Panc1 (cell line): ENCODE data around the gene VEZT. TPM values are rescaled to one million over a fixed set of nuclear protein-coding genes. Genes with fewer than 3 reads are reported as not detected.

Experiments
- ATAC-seq: fragments of 200-7000 bp; cut with Tn5 transposase; 2 replicates; pipeline ENCODE4 v1.9.1; 2020; ENCODE audit warnings: mild to moderate bottlenecking, moderate library complexity
- BruUV-seq: library from RNA; stranded (reverse); fragments of 400-500 nt; replicated peaks from 2 replicates; lab custom pipeline; 2021; lab: Mats Ljungman, UMichigan
- CTCF ChIA-PET: fragments of 300-600 bp; sonication (Branson Sonifier 250); formaldehyde crosslinking; loops from one replicate; lab custom pipeline; 2022; ENCODE audit warnings: antibody characterized with exemption; lab: Charles Lee
- POLR2A ChIA-PET: fragments of 300-600 bp; sonication (Branson Sonifier 250); formaldehyde crosslinking; loops from one replicate; lab custom pipeline; 2022; ENCODE audit warnings: antibody characterized with exemption; lab: Charles Lee
- DNase-seq: peaks from one replicate; pipeline ENCODE4 v3.0.0-alpha.2; 2010; ENCODE audit warnings: low read depth, low spot score
- H3K27ac ChIP-seq: 2 replicates; pipeline ENCODE4 v1.5.1; 2011; ENCODE audit warnings: mild to moderate bottlenecking, low read length, inconsistent platforms
- H3K27me3 ChIP-seq: fragments of 200-500 bp; sonication (Bioruptor generic); 2 replicates; pipeline ENCODE4 v1.6.0; 2014; ENCODE audit warnings: low read length, inconsistent platforms; ENCODE audit not compliant: control insufficient read depth, insufficient read depth
- H3K36me3 ChIP-seq: fragments of 200-500 bp; sonication (Bioruptor generic); 2 replicates; pipeline ENCODE4 v1.5.1; 2014; ENCODE audit warnings: inconsistent platforms, mild to moderate bottlenecking, low read length, moderate library complexity; ENCODE audit not compliant: control insufficient read depth, insufficient read depth
- H3K4me1 ChIP-seq: 2 replicates; pipeline ENCODE4 v1.5.1; 2011; ENCODE audit warnings: inconsistent platforms, mild to moderate bottlenecking, low read length, moderate library complexity; ENCODE audit not compliant: control insufficient read depth, insufficient read depth
- H3K4me3 ChIP-seq, 2 experiments: 2 replicates each; pipeline ENCODE4 v1.5.1; 2011 to 2012; ENCODE audit warnings: low read depth in 2 of 2, low read length in 2 of 2, mild to moderate bottlenecking in 2 of 2, inconsistent platforms in 1 of 2, moderate library complexity in 1 of 2
- H3K9me3 ChIP-seq: fragments of 200-500 bp; sonication (Bioruptor generic); 2 replicates; pipeline ENCODE4 v1.5.1; 2014; ENCODE audit warnings: low read depth, mild to moderate bottlenecking, inconsistent platforms, low read length, moderate library complexity; ENCODE audit not compliant: control insufficient read depth, insufficient read depth
- POLR2AphosphoS5 ChIP-seq: IDR thresholded peaks from 2 replicates; pipeline ENCODE4 v1.6.1; 2012; ENCODE audit warnings: mild to moderate bottlenecking, low read depth, low read length, moderate library complexity
- SIN3A ChIP-seq: IDR thresholded peaks from 2 replicates; pipeline ENCODE4 v1.6.1; 2012; ENCODE audit warnings: low read depth, mild to moderate bottlenecking, low read length, moderate library complexity, borderline replicate concordance; ENCODE audit not compliant: insufficient read depth
- TCF7L2 ChIP-seq: IDR thresholded peaks from 2 replicates; pipeline ENCODE4 v1.6.1; 2011; ENCODE audit warnings: mild to moderate bottlenecking, low read depth, low read length, inconsistent platforms
- in situ Hi-C: cut with HindIII; loops from 2 replicates; pipeline ENCODE4 v1.10.0; 2016; ENCODE audit warnings: low sequenced_read_pairs, low pct_unique_long_range_greater_than_20kb
- intact Hi-C: fragments of 100-400 bp; cut with micrococcal nuclease; formaldehyde crosslinking; loops from one replicate; pipeline ENCODE4 v1.10.0; 2022; ENCODE audit not compliant: unreplicated experiment
- total RNA-seq: library from RNA; stranded (reverse); gene quantifications from one replicate; pipeline ENCODE4 v1.2.1, GENCODE V29; 2021; ENCODE audit not compliant: unreplicated experiment
- TF ChIP-seq, protein P1 (sequence below): fragments of 450-650 bp; IDR thresholded peaks from 2 replicates; pipeline ENCODE4 v1.5.1; 2017; ENCODE audit warnings: mild to moderate bottlenecking
- TF ChIP-seq, protein P2 (sequence below), 2 experiments: IDR thresholded peaks; 2 replicates each; pipeline ENCODE4 v1.6.1; 2011 to 2012; ENCODE audit warnings: low read depth in 2 of 2, control low read depth in 1 of 2, low read length in 1 of 2, mild to moderate bottlenecking in 1 of 2, moderate library complexity in 1 of 2; ENCODE audit not compliant: insufficient read depth in 1 of 2

VEZT gene
- total RNA-seq, 1 experiment from 2014 or later = 70.6 TPM

DNA sequence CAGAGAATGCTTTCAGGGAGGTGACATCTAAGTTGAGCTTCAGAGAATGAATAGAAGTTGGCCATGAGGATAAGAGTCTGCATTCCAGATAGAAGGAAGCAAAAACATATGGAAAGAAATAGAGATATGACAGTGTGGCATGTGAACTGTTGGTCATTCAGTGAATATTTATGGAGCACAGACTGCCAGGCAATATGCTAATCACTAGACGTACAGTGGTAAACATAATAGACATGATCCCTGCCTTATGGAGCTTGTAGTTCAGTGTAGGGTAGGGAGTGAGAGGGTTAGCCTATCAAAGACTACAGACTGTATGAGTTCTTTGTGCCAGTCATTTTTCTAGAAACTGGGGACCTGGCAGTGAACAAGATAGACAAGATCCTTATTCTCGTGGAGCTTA, 53.9 kb downstream of the VEZT start:
- DNase-seq (no peak), ATAC-seq (no peak)
- no peaks in the 10 kb centered on the region for H3K4me1 ChIP-seq
- H3K4me3 ChIP-seq = no peak overlapping the region
- peaks cover 20% of the 10 kb centered on the region for H3K36me3 ChIP-seq
- no TSS peak for BruUV-seq
- H3K27ac ChIP-seq = no peak overlapping the region
- in situ Hi-C loops = no loop called here
- ChIA-PET POLR2A (interaction anchor here (0.6 kb wide), 1 partner anchor 9 kb away, joined by 3 read pairs; no protein-coding TSS in a partner anchor), CTCF (no interaction called here)
- TF ChIP-seq, protein P1, sequence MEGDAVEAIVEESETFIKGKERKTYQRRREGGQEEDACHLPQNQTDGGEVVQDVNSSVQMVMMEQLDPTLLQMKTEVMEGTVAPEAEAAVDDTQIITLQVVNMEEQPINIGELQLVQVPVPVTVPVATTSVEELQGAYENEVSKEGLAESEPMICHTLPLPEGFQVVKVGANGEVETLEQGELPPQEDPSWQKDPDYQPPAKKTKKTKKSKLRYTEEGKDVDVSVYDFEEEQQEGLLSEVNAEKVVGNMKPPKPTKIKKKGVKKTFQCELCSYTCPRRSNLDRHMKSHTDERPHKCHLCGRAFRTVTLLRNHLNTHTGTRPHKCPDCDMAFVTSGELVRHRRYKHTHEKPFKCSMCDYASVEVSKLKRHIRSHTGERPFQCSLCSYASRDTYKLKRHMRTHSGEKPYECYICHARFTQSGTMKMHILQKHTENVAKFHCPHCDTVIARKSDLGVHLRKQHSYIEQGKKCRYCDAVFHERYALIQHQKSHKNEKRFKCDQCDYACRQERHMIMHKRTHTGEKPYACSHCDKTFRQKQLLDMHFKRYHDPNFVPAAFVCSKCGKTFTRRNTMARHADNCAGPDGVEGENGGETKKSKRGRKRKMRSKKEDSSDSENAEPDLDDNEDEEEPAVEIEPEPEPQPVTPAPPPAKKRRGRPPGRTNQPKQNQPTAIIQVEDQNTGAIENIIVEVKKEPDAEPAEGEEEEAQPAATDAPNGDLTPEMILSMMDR = no peak
- TF ChIP-seq POLR2AphosphoS5 (no peak), TCF7L2 (no peak), SIN3A (no peak)
- TF ChIP-seq, protein P2, sequence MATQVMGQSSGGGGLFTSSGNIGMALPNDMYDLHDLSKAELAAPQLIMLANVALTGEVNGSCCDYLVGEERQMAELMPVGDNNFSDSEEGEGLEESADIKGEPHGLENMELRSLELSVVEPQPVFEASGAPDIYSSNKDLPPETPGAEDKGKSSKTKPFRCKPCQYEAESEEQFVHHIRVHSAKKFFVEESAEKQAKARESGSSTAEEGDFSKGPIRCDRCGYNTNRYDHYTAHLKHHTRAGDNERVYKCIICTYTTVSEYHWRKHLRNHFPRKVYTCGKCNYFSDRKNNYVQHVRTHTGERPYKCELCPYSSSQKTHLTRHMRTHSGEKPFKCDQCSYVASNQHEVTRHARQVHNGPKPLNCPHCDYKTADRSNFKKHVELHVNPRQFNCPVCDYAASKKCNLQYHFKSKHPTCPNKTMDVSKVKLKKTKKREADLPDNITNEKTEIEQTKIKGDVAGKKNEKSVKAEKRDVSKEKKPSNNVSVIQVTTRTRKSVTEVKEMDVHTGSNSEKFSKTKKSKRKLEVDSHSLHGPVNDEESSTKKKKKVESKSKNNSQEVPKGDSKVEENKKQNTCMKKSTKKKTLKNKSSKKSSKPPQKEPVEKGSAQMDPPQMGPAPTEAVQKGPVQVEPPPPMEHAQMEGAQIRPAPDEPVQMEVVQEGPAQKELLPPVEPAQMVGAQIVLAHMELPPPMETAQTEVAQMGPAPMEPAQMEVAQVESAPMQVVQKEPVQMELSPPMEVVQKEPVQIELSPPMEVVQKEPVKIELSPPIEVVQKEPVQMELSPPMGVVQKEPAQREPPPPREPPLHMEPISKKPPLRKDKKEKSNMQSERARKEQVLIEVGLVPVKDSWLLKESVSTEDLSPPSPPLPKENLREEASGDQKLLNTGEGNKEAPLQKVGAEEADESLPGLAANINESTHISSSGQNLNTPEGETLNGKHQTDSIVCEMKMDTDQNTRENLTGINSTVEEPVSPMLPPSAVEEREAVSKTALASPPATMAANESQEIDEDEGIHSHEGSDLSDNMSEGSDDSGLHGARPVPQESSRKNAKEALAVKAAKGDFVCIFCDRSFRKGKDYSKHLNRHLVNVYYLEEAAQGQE (IDR thresholded peaks at IDR 0.05; ENCODE audit: insufficient read depth in 1 of 2, low read depth in 2 of 2, low read length in 1 of 2) = no peak
- H3K9me3 ChIP-seq = no peaks in the 10 kb centered on the region
- intact Hi-C loops = no loop called here
- H3K27me3 ChIP-seq = no peaks in the 10 kb centered on the region

DNA sequence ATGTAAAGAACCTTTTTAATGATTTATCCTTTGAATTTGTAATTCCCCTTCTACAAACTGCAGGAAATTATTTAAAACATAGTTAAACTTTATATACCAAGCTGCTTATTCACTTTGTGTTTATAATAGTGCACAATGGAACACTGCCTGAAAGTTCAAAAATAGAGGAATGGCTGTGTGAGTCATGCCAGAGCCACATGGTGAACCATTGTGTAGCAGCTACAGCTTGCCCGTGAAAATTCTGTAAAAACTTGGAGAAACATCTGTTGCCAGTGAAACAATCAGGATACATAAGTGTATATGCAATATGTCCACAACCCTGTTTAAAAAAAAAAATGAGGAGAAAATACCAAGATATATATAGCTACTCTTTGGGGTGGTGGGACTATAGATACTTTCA, 59.5 kb downstream of the VEZT start:
- ChIA-PET POLR2A (interaction anchor here (0.7 kb wide), 1 partner anchor 49 kb away, joined by 5 read pairs; no protein-coding TSS in a partner anchor), CTCF (interaction anchor here (0.7 kb wide), 1 partner anchor 257 kb away, joined by 3 read pairs; no protein-coding TSS in a partner anchor)
- TF ChIP-seq, protein P1 = no peak
- TF ChIP-seq SIN3A (no peak), POLR2AphosphoS5 (no peak), TCF7L2 (no peak)
- TF ChIP-seq, protein P2 (IDR thresholded peaks at IDR 0.05; ENCODE audit: insufficient read depth in 1 of 2, low read depth in 2 of 2, low read length in 1 of 2) = no peak
- intact Hi-C loops = no loop called here
- in situ Hi-C loops = no loop called here
- DNase-seq = no peak
- H3K27ac ChIP-seq = no peak overlapping the region
- no peak overlapping the region for H3K4me3 ChIP-seq
- no peaks in the 10 kb centered on the region for H3K9me3 ChIP-seq
- BruUV-seq = no TSS peak
- no peaks in the 10 kb centered on the region for H3K27me3 ChIP-seq
- H3K4me1 ChIP-seq = no peaks in the 10 kb centered on the region
- ATAC-seq = no peak
- H3K36me3 ChIP-seq = peaks cover 11% of the 10 kb centered on the region
